Activated effector memory CD4-positive, alpha-beta T cell treated with anti-CD3 and anti-CD28 coated beads, Interleukin-2, amount 50 U/mL, for 16 hours (primary cell): ENCODE results near the gene VPS4B.

Experiments used
- DNase-seq: peaks from one replicate; pipeline ENCODE4 v3.0.0-alpha.2; 2020

The VPS4B gene

DNA sequence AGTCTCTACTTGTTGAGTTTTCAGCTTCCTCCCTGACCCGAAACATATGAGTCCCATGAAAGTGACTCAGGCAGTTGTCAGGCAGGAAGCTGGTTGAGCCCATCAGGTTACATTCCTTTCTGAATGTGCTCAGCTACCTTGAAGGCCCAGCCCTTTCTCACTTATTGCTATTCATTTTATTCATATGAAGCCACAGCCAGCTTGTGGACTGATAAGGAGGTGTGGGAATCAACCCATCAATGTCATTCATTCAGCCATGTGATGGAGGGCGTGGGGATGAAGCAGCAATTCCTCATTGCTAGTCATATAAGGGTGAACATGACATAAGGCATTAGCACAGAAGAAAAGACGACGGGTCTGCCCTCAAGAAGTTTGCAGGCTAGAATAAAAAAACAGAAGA lies 5.3 kb upstream of the VPS4B start:
- no peak for DNase-seq

DNA sequence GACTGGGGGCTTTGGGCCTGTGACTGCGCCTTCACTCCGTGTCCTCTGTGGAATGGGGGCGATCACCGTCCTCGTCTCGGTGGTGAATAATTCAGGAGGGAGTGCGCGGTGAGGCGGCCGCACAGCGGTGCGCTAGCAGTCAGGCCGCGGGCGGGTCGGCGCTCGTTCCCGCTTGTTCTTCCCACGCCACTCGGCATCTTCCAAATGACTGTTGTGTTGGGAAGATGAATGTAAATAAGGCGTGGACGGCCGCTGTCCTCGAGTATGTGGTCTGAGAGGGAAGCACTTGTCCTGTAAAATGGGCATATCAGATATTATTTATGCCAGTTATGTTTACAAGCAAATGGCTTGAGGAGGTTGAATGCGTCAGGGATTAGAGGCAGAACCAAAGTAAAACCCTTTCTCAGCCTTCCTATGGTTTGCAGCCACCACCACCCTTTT lies 608 bp upstream of the VPS4B start:
- no peak for DNase-seq

DNA sequence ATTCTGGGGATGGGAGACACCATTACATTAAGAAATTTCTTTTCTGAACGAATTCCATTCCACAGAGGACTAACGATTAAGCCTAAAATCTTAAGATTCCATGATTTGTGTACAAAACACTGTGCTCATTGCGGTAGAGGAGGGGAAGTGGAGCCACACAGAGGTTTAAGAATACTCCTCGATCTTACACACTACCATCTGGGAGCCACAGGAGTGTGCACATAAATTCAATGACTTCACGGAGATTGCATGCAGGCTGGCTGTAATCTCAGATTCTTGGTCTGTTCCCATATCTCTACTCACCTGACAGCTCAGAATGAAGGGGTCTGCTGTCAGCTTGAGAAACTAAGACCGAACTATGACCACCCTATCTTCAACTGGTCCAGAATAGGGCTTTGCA lies 762 bp downstream of the VPS4B start:
- DNase-seq = no peak

DNA sequence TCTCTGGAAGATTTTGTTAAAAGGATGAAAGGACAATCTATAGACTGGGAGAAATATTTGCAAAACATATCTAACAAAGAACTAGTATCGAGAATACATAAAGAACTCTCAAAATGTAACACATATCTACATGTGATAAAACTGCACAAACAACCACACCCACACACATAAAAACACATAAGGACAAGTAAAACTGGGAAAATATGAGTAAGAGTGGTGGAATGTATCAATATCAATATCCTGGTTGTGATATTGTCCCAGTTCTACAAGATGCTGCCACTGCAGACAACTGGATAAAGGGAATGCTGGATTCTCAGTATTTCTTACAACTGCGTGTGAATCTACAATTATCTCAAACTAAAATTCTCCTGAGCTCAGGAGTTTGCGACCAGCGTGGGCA lies 9.3 kb downstream of the VPS4B start:
- DNase-seq = no peak

DNA sequence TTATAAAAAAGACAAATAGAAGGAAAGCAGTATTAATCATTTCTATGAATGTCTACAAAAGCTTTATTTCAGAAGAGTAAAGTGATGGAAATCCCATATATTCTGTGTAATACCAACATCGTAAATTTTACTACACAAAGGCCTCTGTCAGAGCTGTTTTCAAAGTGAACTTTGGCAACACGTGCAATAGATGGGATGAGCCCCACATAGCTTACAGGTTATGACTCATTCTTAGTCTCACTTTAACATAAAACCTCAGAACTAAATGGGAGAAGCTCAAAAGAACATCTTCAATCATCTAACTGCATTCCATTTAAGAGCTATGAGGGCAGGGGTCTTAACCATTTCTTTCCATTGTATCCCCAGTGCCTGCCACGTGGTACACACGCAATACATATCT lies 11.5 kb downstream of the VPS4B start:
- DNase-seq = no peak

DNA sequence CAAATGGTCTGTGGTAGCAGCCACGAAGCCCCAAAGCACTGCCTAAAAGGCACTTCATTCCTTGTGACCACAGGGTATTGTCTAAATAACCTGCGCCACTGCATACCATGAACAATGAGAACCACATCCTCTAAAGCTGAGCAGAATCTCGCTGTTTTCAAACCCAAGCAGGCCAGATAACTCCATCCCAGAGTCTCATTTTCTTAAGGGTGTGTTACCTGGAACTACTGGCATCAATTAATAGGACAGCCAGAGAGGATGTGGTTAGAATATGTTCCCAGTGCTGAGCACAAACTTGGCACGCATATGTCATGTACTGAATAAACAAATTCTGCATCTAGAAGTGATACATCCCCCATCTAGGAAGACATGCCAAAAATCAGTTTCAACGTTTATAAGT lies 13.0 kb downstream of the VPS4B start:
- no peak for DNase-seq

DNA sequence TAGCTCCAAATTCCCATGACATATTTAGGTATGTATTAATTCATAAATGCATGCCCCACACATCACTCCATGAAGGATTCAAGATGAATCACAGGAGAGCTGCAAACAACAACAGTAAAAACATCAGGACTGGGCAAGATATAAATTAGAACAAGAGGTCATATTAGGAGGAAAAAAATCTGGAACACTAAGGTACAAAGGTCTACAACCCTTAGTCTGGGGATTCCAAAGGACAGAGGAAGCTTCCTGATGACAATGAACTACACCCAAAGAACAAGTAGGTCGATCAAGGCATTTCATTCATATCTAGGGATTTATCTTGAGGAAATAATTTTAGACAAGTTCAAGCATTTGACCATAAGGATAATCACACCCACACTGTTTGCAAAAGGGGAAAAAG lies 14.5 kb downstream of the VPS4B start:
- no peak for DNase-seq

DNA sequence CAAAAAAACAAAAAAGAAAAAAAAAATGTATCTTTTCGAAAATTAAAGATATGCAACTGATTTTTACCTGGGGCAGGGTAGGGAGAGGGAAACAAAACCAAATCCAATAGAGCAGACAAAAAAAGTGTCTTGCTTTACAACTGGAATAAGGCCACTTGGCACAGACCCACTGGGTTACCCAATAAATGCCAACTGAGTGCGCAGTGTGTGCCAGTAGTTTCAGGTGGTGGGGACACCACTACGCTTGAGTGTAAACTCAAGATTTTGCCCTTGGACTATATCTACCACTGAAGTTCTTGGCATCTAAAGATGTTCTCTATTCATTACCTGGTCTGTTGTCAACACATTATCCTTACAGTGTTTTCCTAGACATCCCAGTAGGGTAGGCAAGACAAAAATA lies 16.3 kb downstream of the VPS4B start:
- DNase-seq = no peak

DNA sequence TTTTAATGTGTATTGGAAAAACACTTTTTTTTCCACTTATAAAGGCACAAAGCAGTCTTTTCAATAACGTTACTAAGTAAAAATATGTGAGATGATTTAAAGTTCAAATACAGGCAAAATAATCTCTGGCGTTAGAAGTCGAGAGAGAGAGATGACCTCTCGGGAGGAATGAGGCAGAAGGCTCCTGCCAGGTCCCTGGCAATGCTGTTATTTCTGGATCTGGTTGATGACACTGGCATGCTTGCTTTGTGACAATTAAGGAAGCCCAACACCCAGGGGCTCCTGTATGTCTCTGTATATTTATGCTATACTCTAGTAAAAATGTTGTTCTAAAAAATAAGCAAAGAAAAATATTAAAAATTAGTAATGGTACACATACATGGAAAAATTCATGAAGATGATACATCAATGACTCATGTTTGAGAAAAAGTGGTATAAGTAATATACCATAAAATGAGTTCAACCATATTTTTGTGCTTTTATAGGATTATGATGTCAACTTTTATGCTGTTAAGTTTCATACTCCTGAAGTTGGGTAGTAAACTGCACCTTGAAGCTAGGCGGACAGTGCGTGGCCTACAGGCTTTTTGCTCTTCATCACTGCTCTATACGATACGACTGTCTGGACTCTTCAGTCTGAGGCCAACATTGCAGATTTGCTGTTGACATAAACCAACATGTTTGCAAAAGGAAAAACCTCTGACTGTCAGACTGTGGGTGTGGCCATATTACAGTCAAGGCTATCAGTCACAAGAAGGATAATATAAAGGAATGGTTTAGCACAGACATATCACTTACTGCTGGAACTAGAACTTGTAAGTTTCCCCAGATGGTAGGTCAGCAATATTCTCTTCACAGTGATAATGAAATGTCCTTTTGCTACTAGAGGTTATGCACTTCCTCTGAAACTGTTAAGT lies 19.8 kb downstream of the VPS4B start:
- DNase-seq = no peak

DNA sequence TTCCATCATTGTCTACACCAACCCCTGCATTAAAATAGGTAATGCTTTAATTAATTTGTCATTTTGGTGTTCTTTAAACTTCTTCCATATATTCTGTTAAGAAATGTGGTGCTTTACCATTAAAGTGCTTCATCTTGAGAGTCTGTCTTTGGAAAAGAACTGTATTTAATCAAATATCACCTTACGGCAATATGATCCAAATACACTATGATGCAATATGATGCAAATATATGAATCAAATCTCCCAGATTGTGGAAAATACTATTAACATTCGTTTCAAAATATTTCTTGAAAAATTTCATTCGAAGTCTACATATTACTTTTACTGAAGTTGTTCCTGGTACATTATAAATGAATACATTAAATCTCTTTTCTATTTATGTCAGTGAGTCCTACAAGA lies 23.0 kb downstream of the VPS4B start:
- no peak for DNase-seq

DNA sequence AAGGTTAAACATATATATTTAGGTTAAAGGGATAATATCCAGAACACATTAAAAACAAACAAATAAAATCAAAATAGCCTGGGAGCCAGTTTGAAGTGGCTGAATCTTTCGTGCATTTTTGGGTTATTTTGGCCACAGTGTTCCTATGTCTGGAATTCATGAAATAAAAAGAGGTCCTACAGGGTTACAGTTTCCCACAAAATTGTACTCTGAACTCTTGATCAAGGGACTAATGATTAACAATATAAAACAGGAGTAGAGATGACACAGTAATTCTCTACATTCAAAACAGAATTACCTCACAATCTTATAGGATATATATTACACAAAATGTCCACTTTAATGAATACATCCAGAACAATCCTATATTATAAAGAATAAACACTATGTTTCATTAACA lies 24.9 kb downstream of the VPS4B start:
- no peak for DNase-seq

DNA sequence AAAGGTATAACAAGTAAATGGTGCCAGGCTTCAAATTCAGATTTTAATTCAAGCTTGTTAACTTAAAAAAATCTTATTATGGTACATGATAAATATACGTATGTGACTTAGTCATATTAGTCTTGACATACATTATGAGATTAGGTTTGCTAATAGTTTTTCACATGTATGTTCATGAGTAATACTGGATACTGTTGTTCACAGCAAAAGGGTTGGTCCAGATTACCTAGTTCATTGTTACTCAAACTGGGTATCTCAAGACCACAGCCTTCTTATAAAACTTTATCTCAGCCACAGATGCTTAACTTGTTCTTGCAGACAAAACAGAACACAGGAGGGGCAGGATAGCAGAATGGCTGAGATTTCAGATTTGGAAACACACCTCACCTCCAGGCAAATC lies 26.8 kb downstream of the VPS4B start:
- no peak for DNase-seq

DNA sequence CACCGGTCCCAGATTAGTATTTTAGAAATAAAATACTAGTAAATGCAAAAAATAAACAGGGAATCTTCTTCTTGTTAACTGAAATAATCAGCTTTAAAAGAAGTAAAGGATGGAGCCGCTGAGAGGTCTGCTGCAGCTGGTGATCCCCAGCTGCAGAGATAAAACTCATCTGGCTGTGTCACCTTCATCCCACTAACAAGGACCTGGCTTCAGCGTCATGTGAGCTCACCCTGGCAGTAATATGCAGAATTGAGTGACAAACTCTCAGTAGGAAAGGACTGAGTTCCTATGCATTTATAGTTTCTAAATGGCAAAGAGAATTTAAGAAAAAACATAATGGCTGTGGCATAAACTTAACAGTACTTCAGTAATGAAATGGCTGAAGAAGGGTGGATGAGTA lies 27.3 kb downstream of the VPS4B start:
- DNase-seq = no peak

DNA sequence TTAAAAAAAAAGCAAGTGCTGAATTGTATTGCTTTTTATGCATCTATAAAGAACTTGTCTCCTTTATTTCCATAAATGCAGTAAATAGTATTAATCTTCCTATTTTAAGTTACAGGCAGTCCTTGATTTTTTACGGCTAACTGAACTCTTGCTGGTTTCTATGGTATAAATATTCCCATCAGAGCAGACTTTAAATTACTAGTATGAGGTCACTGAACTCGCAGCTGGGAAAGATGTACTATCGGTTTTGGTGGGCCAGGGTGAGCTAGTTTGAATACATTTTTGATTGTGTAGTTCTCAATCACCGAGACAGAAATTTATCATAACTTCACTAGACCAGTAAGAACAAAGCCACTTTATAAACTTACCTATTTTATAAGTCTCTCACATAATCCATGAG lies 34.4 kb downstream of the VPS4B start:
- DNase-seq = no peak

DNA sequence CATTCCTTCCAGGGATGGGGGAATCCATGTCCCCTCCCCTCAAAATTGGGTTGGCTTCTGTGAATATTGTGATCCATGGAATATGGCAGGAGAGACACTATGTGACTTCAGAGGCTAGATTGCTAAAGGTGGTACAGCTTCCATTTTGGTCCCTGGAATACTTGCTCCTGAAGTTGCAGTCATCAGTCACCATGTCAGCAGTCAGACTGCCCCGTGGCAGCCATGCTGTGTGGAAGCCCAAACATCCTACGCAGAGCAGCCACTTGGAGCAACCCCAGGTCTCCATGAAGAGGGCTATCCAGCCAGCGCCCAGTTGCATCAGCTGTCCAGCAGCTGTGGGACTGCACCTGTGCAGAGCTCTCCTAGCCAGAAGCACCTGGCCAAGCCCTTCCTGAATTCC lies 39.4 kb downstream of the VPS4B start:
- DNase-seq = no peak

DNA sequence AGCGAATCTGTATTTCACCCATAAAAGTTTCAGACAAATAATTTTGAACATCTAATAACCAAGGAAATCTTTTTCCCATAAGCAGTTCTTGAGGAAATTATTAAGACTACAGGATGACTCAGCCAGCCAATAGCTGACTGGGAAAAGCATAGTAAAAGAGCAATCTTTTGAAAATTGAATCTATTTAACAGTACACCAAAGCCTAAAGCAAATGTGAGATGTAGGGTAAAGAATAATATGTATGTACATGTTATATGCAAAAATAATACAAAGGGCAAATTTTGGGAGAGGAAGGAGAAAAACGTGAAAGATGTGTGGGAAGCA lies 42.7 kb downstream of the VPS4B start:
- DNase-seq = no peak

DNA sequence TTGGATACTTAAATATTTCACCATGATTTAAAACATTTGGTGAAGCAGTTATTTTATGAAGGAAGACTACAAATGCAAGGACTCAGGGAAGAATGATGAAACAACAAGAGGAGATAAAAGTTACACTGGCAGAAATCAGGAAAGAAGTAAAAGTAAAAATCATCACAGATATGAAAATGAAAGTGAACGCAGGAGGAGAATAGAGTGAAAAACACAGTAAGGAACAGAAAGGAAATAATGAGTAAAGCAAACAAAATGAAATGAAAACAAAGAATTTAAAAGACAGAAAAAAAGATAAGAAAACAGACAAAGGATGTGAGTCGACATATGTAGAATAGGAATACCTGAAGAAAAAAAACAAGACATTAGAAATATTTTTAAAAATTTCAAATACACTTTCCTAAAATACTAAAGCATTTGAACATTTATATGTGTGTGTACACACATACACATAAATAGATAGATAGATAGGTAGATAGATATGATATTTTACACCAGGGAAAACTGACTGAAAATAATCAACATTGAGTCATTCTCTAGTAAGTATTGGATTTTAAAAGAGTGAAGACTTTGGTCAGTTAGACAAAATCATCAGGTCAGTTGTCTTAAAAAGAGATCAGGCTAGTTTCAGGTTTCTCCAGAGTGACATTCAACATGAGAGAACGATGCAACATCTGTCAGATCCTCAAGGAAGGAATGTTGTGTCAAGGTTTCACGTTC lies 43.2 kb downstream of the VPS4B start:
- no peak for DNase-seq

DNA sequence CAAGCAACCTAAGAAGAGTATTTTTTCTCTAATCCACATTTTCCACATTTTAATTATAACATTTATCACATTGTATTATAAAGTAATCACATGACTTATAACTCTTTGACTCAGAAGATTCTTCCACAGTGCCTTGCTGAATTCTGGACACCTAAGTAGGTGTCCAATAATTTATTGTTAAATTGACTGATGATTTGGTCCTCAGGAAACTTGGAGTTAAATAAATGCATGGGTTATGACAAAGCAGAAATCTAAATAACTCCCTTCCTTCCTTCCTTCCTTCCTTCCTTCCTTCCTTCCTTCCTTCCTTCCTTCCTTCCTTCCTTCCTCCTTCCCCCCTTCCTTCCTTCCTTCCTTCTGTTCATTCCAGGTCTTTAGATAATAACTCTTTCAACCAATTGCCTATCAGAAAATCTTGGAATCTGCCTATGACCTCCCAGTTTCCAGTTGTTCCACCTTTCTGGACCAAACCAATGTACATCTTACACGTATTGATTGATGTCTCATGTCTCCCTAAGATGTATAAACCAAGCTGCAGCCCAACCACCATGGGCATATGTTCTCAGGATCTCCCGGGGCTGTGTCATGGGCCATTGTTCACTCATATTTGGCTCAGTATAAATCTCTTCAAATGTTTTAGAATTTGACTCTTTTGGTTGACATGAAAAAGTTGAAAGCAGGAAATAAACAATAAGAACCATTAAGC lies 44.8 kb downstream of the VPS4B start:
- DNase-seq = no peak

DNA sequence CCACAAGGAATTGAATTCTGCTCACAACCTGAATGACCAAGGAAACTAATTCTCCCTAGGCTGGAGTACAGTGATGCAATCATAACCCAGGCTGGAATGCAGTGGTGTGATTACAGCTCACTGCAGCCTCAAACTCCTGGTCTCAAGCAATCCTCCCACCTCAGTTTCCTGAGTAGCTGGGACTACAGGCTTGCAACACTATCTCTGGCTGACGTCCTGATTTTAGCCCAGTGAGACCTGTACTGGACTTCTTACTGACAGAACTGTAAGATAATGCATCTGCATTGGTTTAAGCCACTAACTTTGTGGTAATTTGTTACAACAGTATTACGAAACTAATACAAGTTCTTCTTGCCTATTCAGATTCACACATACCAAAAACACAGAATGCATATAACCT lies 45.7 kb downstream of the VPS4B start:
- no peak for DNase-seq

DNA sequence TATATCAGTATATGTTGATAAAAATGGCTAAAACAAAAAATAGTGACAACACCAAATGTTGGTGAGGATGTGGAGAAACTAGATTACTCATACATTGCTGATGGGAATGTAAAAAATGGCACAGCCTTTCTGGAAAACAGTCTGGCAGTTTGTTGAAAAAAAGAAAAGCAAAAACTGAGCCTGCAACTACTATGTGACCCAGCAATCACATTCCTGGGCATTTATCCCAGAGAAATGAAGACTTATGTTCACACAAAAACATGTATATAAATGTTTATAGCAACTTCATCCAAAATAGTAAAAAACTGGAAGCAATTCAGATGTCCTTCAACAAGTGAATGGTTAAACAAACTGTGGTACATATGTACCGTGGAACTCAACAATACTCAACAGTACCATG lies 47.7 kb downstream of the VPS4B start:
- DNase-seq = no peak

DNA sequence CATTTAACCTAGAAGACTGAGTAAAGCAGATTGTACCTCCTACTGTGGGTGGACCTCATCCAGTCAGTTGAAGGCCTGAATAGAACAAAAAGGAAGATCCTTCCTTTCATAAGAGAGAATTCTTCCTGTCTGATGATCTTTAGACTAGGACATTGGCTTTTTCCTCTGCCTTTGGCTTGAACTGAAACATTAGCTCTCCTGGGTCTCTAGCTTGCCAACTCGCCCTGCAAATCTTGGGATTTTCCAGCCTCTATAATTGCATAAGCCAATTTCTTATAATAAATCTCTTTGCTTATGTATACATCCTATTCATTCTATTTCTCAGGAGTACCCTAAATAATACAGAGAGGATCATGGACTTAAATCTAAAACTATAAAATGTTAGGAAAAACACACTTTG lies 49.1 kb downstream of the VPS4B start:
- no peak for DNase-seq

DNA sequence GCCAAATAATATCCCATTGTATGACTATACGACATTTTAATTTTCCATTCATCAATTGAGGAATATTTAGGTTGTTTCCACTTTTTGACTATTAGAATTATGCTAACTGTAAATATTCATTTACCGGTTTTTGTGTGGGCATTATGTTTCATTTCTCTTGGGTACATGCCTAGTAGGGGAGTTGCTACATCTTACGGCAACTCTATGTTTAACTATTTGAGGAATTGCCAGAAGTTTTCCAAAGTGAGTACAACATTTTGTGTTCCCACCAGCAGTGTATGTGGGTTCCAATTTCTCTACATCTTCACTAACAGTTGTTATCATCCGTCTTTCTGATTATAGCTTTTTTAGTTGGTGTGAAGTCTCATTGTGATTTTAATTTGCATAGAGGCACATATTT lies 53.7 kb downstream of the VPS4B start:
- no peak for DNase-seq

DNA sequence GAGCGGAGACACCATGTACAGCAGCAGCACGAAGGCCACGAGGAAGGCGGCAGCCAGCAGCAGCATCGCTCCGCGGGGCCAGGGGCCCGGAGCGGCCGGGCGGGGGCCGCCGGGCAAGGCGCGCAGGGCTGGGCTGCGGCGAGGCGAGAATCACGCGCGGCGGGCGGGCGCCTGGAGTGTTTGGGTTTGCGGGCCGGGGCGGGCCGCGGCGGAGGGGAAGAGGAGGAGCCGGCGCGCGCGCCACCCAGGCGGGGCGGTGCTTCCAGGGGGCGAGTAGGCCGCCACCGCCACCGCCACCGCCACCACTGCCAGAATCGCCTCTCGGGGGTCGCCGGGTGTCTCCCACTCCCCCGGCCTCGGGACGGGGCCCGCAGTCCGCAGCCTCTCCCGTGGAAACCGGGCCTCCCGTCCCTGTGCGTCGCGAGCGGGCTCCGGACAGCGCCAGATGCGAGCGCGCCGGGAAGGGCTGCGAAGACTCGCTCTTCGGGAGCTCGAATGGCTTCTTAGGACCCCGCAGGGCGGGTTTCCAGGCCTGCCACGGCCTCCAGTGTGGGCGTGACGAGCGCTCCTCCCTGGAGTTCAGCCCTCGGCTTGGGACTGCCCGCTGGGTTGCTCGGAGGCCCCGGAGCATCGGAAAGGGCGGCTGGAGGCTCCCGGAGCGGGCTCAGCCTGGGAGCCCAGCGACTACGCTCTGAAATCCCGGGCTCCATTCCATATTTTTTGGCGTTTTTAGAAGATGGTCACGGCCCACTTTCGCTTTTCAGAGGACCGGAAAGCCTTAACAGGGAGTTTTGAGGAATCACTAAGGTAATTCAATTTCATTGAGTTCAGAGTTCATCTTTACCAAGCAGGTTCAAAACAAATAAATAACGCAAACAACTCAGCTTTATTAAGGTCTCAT lies 55.0 kb downstream of the VPS4B start, which contains the start of gene KDSR:
TSS of gene KDSR (minus strand) at position 154 of the 901 bp plus-strand sequence. CDS start at position 66, 88 bp downstream.
- peak; percentile 94 for DNase-seq
